HG03521 (cell line): ENCODE data around the gene PLCL2.

Source experiments
- ATAC-seq: cut with Tn5 transposase; IDR thresholded peaks from one replicate; pipeline ENCODE4 v1.9.1; 2021; ENCODE audit warnings: mild to moderate bottlenecking, moderate library complexity; ENCODE audit not compliant: unreplicated experiment

Gene PLCL2

GRCh38 chr3:16865335-16865734 is 19.4 kb upstream of the PLCL2 start:
- ATAC-seq: no peak

- no peak for ATAC-seq
These were observed 18.2 kb upstream of the PLCL2 start for GRCh38 chr3:16866571-16866970.

GRCh38 chr3:16868513-16868912 is 16.2 kb upstream of the PLCL2 start:
- no peak for ATAC-seq

GRCh38 chr3:16869261-16870005 is 15.3 kb upstream of the PLCL2 start:
- ATAC-seq: no peak

GRCh38 chr3:16871915-16872842 is 12.6 kb upstream of the PLCL2 start:
- ATAC-seq: no peak

GRCh38 chr3:16873872-16874271 is 10.9 kb upstream of the PLCL2 start:
- no peak for ATAC-seq

GRCh38 chr3:16875876-16876550 is 8.7 kb upstream of the PLCL2 start:
- ATAC-seq: no peak

- ATAC-seq: no peak
These were observed 7.2 kb upstream of the PLCL2 start for GRCh38 chr3:16877505-16877904.

- ATAC-seq: no peak
These were observed 6.8 kb upstream of the PLCL2 start for GRCh38 chr3:16877911-16878310.

GRCh38 chr3:16881896-16882630 is 2.7 kb upstream of the PLCL2 start:
- ATAC-seq: no peak

- no peak for ATAC-seq
These were observed 1.6 kb upstream of the PLCL2 start for GRCh38 chr3:16883057-16883722.

- no peak for ATAC-seq
These were observed 1.1 kb upstream of the PLCL2 start for GRCh38 chr3:16883723-16884083.

- ATAC-seq: peak; percentile 42
These were observed 539 bp upstream of the PLCL2 start for GRCh38 chr3:16884084-16884747.

GRCh38 chr3:16885593-16886302 is 993 bp downstream of the PLCL2 start:
- peak; percentile 26 for ATAC-seq

- ATAC-seq: no peak
These were observed 1.5 kb downstream of the PLCL2 start for GRCh38 chr3:16886303-16886683.

GRCh38 chr3:16887130-16887529 is 2.4 kb downstream of the PLCL2 start:
- ATAC-seq: no peak

GRCh38 chr3:16888356-16888755 is 3.6 kb downstream of the PLCL2 start:
- no peak for ATAC-seq

- peak; percentile 37 for ATAC-seq
These were observed 4.2 kb downstream of the PLCL2 start for GRCh38 chr3:16888785-16889607.
